ENCODE results near the gene MTCL3.

DNA sequence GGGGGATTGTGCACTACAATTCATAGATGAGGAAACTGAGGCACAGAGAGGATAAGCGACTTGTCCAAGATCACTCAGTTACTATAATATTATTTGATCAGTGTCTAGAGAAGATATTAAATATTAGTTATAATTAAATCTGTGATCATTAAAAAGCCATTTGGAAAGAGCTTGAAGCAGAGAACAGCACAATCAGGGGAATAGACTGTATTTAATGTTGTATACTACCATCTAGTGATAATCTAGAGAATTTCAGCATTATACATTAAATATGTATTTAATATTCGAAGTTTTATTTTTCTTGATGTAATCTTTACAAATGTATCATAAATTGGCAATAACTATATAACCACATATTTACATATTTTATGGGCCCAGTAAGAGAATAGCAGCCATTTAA lies 20.1 kb upstream of the MTCL3 start:
- TF ChIP-seq, protein P1, sequence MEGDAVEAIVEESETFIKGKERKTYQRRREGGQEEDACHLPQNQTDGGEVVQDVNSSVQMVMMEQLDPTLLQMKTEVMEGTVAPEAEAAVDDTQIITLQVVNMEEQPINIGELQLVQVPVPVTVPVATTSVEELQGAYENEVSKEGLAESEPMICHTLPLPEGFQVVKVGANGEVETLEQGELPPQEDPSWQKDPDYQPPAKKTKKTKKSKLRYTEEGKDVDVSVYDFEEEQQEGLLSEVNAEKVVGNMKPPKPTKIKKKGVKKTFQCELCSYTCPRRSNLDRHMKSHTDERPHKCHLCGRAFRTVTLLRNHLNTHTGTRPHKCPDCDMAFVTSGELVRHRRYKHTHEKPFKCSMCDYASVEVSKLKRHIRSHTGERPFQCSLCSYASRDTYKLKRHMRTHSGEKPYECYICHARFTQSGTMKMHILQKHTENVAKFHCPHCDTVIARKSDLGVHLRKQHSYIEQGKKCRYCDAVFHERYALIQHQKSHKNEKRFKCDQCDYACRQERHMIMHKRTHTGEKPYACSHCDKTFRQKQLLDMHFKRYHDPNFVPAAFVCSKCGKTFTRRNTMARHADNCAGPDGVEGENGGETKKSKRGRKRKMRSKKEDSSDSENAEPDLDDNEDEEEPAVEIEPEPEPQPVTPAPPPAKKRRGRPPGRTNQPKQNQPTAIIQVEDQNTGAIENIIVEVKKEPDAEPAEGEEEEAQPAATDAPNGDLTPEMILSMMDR (optimal IDR thresholded peaks at IDR 0.05 in 1 of 3, IDR thresholded peaks at IDR 0.05 in 1 of 3, conservative IDR thresholded peaks at IDR 0.05 in 1 of 3; ENCODE audit: extremely low read depth in 1 of 3, insufficient read depth in 2 of 3, low read length in 3 of 3) = no peak
- TF ChIP-seq EZH2 (IDR thresholded peaks at IDR 0.05; ENCODE audit: low read length) = no peak

Measured in keratinocyte (primary cell).